ENCODE measurements around the gene TCEAL1. TPM values are rescaled to one million over a fixed set of nuclear protein-coding genes. Genes with fewer than 3 reads are reported as not detected.
"Not testable (repeated sequence)": the region's sequence is repeated elsewhere in the genome, so short reads cannot be mapped to it uniquely, and the experiment has no call there.

TCEAL1 gene
- total and polyA plus RNA-seq, 2 donors (not counting 1 experiment from before 2014, with no cell fraction given) = 12.5 to 16.7 TPM

DNA sequence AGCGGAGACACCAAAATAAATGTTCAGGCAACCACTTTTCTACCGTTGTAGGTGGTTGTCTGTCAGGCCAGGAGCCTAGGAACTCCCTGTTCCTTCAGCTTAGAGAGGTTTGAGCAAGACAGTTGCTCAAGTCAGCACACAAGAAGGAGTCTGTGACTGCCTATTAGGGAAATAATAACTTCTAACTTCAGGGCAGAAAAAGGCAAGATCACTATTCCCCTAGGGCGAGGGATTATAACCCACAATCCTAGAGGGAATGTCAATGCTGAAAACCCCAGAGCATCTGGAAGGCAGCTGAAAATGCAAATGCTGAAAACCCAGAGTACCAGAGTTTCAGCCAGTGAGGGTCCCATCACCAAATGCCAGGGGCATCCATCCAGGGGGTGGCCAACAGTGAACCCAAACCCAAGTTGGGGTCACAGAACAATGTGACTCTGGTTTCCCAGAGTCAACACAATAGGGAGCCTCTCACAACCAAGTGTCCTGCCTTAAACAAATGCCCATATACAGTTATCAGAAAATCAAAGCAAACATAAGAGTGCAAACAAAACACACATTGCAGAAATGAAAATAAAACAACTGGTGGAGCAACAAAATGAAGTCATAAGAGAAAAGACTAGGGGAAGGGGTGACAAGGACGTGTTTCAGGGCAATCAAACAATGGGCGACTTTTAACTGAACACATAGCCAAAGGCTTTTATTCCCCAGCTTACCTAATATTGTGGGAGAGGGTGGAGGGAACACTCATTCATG is 30.1 kb downstream of the TCEAL1 start:
- Histone ChIP-seq H3K4me2 (replicated peaks; ENCODE audit: low read depth, low read length, poor library complexity, severe bottlenecking) (no peak overlapping the region), H4K20me1 (ENCODE audit: control insufficient read depth, insufficient read depth, low read length, poor library complexity, severe bottlenecking) (no peaks in the 10 kb centered on the region), H3K4me1 (ENCODE audit: control insufficient read depth in 2 of 2, insufficient read depth in 2 of 2, low read length in 2 of 2) (no peaks in the 10 kb centered on the region), H3K27ac (ENCODE audit: low read length in 2 of 2) (no peak overlapping the region), H3K9me3 (ENCODE audit: control extremely low read depth in 1 of 3, control insufficient read depth in 2 of 3, insufficient read depth in 1 of 3, low read length in 2 of 3) (no peaks in the 10 kb centered on the region), H3K79me2 (ENCODE audit: control insufficient read depth, insufficient read depth, low read length) (no peaks in the 10 kb centered on the region), H3K4me3 (ENCODE audit: control extremely low read depth in 1 of 5, extremely low read depth in 1 of 5, insufficient read depth in 1 of 5, low read depth in 2 of 5, low read length in 4 of 5) (no peak overlapping the region), H3K36me3 (replicated peaks in 1 of 2; ENCODE audit: control extremely low read depth in 1 of 2, control insufficient read depth in 1 of 2, extremely low read depth in 1 of 2, insufficient read depth in 2 of 2, low read length in 1 of 2) (no peaks in the 10 kb centered on the region), H2AFZ (ENCODE audit: insufficient read depth, low read depth, low read length, poor library complexity, severe bottlenecking) (no peak overlapping the region), H3K27me3 (replicated peaks in 1 of 4; ENCODE audit: control extremely low read depth in 1 of 4, control insufficient read depth in 3 of 4, insufficient read depth in 4 of 4, low read length in 3 of 4) (peaks cover 0 to 5% (median 0%) of the 10 kb centered on the region in 4 experiments), H3K9ac (ENCODE audit: low read length) (no peak overlapping the region)
- WGBS (ENCODE audit: insufficient coverage) = no CpG with 5 or more reads among the region's 5 CpGs
- H3K27ac Mint-ChIP-seq = no peak overlapping the region
- H3K4me3 Mint-ChIP-seq = no peak overlapping the region
- intact Hi-C loops (cut with micrococcal nuclease) = no loop called here
- TF ChIP-seq, protein P1, sequence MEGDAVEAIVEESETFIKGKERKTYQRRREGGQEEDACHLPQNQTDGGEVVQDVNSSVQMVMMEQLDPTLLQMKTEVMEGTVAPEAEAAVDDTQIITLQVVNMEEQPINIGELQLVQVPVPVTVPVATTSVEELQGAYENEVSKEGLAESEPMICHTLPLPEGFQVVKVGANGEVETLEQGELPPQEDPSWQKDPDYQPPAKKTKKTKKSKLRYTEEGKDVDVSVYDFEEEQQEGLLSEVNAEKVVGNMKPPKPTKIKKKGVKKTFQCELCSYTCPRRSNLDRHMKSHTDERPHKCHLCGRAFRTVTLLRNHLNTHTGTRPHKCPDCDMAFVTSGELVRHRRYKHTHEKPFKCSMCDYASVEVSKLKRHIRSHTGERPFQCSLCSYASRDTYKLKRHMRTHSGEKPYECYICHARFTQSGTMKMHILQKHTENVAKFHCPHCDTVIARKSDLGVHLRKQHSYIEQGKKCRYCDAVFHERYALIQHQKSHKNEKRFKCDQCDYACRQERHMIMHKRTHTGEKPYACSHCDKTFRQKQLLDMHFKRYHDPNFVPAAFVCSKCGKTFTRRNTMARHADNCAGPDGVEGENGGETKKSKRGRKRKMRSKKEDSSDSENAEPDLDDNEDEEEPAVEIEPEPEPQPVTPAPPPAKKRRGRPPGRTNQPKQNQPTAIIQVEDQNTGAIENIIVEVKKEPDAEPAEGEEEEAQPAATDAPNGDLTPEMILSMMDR (IDR thresholded peaks at IDR 0.05) = no peak
- no peak for TF ChIP-seq EZH2 (IDR thresholded peaks at IDR 0.05; ENCODE audit: borderline replicate concordance, insufficient read depth, low read depth, low read length, poor library complexity, severe bottlenecking)
- DNase-seq (no peak), ATAC-seq (ENCODE audit: low read depth) (no peak)
- peaks cover 12% of the 10 kb centered on the region for H3K27me3 Mint-ChIP-seq
- POLR2A ChIA-PET = no interaction called here
- CTCF ChIA-PET = no interaction called here
- no peaks in the 10 kb centered on the region for H3K9me3 Mint-ChIP-seq (ENCODE audit: insufficient read depth)
- no peaks in the 10 kb centered on the region for H3K4me1 Mint-ChIP-seq

DNA sequence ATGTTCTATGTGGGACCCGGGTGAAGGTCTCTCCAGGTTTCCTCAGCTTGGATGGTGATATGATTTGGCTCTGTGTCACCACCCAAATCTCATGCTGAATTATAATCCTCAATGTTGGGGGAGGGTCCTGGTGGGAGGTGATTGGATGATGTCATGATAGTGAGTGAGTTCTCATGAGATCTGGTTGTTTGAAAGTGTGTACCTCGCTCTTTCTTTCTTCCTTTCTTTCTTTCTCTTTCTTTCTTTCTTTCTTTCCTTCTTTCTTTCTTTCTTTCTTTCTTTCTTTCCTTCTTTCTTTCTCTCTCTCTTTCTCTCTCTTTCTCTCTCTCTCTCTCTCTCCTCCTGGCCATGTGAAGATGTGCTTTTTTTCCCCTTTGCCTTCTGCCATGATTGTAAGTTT is 30.7 kb downstream of the TCEAL1 start:
- intact Hi-C loops (cut with micrococcal nuclease); H3K4me3 Mint-ChIP-seq; H3K4me1 Mint-ChIP-seq; H3K9me3 Mint-ChIP-seq (ENCODE audit: insufficient read depth); H3K4me2 ChIP-seq (replicated peaks; ENCODE audit: low read depth, low read length, poor library complexity, severe bottlenecking); H4K20me1 ChIP-seq (ENCODE audit: control insufficient read depth, insufficient read depth, low read length, poor library complexity, severe bottlenecking); CTCF ChIA-PET; H3K27ac ChIP-seq (ENCODE audit: low read length in 2 of 2); H3K27me3 ChIP-seq (replicated peaks in 1 of 4; ENCODE audit: control extremely low read depth in 1 of 4, control insufficient read depth in 3 of 4, insufficient read depth in 4 of 4, low read length in 3 of 4); H3K27ac Mint-ChIP-seq; H3K36me3 ChIP-seq (replicated peaks in 1 of 2; ENCODE audit: control extremely low read depth in 1 of 2, control insufficient read depth in 1 of 2, extremely low read depth in 1 of 2, insufficient read depth in 2 of 2, low read length in 1 of 2); POLR2A ChIA-PET; H3K9me3 ChIP-seq (ENCODE audit: control extremely low read depth in 1 of 3, control insufficient read depth in 2 of 3, insufficient read depth in 1 of 3, low read length in 2 of 3); H2AFZ ChIP-seq (ENCODE audit: insufficient read depth, low read depth, low read length, poor library complexity, severe bottlenecking); H3K9ac ChIP-seq (ENCODE audit: low read length); H3K79me2 ChIP-seq (ENCODE audit: control insufficient read depth, insufficient read depth, low read length); ATAC-seq (ENCODE audit: low read depth); H3K4me1 ChIP-seq (ENCODE audit: control insufficient read depth in 2 of 2, insufficient read depth in 2 of 2, low read length in 2 of 2); DNase-seq; H3K4me3 ChIP-seq (ENCODE audit: control extremely low read depth in 1 of 5, extremely low read depth in 1 of 5, insufficient read depth in 1 of 5, low read depth in 2 of 5, low read length in 4 of 5): not testable (repeated sequence)
- no CpG with 5 or more reads among the region's 2 CpGs for WGBS (ENCODE audit: insufficient coverage)
- peaks cover 16% of the 10 kb centered on the region for H3K27me3 Mint-ChIP-seq
